Neural cell (in vitro differentiated cells): Measurements from ENCODE around the gene CTNNB1.

Source experiments
- EP300 ChIP-seq: fragments of 450-650 bp; conservative IDR thresholded peaks from 2 replicates; pipeline ENCODE4 v1.6.1; 2014; ENCODE audit warnings: antibody characterized with exemption, mild to moderate bottlenecking, moderate library complexity; ENCODE audit not compliant: poor library complexity, severe bottlenecking
- EZH2 ChIP-seq: fragments of 200-600, 300-800 bp; shearing (Covaris generic), sonication (generic); IDR thresholded peaks from 2 replicates; pipeline ENCODE4 v1.6.1; 2014; ENCODE audit warnings: antibody characterized with exemption, low read length, borderline replicate concordance, mild to moderate bottlenecking; ENCODE audit not compliant: insufficient read depth, poor library complexity, severe bottlenecking
- MXI1 ChIP-seq: fragments of 450-650 bp; conservative IDR thresholded peaks from 2 replicates; pipeline ENCODE4 v1.6.1; 2014; ENCODE audit warnings: antibody characterized with exemption, mild to moderate bottlenecking; ENCODE audit not compliant: poor library complexity, severe bottlenecking
- POLR2AphosphoS5 ChIP-seq: IDR thresholded peaks from 2 replicates; pipeline ENCODE4 v1.6.1; 2012
- SMC3 ChIP-seq: fragments of 450-650 bp; conservative IDR thresholded peaks from 2 replicates; pipeline ENCODE4 v1.6.1; 2014; ENCODE audit warnings: antibody characterized with exemption, mild to moderate bottlenecking, moderate library complexity; ENCODE audit not compliant: poor library complexity
- TAF1 ChIP-seq: IDR thresholded peaks from 2 replicates; pipeline ENCODE4 v1.6.1; 2012; ENCODE audit warnings: low read depth
- TF ChIP-seq, protein P1 (sequence below): fragments of 450-650 bp; IDR thresholded peaks from 2 replicates; pipeline ENCODE4 v1.5.1; 2014; ENCODE audit warnings: antibody characterized with exemption, mild to moderate bottlenecking, moderate library complexity; ENCODE audit not compliant: poor library complexity, severe bottlenecking

DNA sequence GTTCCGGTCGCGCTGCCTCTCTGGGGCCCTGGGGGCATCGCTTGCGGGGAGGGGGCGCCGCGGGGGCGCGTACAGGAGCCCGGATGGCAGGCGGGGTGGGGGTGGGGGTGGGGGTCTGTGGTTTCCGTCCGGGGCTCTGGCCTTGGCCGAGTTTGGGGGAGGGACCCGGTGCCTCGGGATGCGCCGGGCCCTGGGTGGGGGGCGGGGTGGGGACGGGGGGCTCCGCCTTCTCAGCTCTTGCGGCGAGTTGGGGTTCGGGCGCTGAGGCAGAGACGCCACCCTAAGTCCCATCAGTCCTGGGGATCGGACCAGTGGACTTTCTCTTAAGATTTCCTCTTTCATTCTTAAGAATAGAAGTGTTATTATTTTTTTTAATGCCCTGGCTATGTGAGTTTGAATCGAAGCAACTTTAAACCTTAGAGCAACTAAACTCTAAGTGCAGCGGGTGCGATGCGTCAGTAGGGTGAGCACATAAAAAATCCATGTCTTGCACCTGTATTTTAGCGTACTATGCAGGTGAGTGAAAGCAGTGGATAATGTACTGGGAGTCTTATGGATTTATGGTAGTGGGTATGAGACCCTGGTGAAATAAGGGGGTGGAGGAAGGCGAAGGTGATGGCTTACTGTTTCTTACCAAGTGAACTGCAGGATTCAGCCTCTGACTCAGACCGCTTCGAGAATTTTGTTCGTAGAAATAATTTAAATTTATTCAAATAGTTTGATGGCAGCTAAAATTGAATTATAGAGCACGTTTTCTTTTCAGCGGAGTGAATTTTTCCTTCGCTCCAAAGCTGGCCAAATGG, 762 bp downstream of the CTNNB1 start:
- TF ChIP-seq, protein P1, sequence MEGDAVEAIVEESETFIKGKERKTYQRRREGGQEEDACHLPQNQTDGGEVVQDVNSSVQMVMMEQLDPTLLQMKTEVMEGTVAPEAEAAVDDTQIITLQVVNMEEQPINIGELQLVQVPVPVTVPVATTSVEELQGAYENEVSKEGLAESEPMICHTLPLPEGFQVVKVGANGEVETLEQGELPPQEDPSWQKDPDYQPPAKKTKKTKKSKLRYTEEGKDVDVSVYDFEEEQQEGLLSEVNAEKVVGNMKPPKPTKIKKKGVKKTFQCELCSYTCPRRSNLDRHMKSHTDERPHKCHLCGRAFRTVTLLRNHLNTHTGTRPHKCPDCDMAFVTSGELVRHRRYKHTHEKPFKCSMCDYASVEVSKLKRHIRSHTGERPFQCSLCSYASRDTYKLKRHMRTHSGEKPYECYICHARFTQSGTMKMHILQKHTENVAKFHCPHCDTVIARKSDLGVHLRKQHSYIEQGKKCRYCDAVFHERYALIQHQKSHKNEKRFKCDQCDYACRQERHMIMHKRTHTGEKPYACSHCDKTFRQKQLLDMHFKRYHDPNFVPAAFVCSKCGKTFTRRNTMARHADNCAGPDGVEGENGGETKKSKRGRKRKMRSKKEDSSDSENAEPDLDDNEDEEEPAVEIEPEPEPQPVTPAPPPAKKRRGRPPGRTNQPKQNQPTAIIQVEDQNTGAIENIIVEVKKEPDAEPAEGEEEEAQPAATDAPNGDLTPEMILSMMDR: no peak
- TF ChIP-seq TAF1: no peak
- TF ChIP-seq EP300: no peak
- no peak for TF ChIP-seq POLR2AphosphoS5
- no peak for TF ChIP-seq EZH2
- no peak for TF ChIP-seq SMC3
- no peak for TF ChIP-seq MXI1
